Colonic mucosa (tissue), 4 donors: ENCODE data around the gene WDR26. TPM values are rescaled to one million over a fixed set of nuclear protein-coding genes. Genes with fewer than 3 reads are reported as not detected.

ENCODE experiments used
- DNase-seq: peaks from one replicate; pipeline ENCODE4 v3.0.0-alpha.2; 2020
- H3K27ac ChIP-seq: fragments of 200-600 bp; one replicate; pipeline ENCODE4 v1.8.0; 2021
- H3K27me3 ChIP-seq: fragments of 200-600 bp; one replicate; pipeline ENCODE4 v1.8.0; 2021
- H3K36me3 ChIP-seq: fragments of 200-600 bp; one replicate; pipeline ENCODE4 v1.8.0; 2021
- H3K4me1 ChIP-seq: fragments of 200-600 bp; one replicate; pipeline ENCODE4 v1.8.0; 2021; ENCODE audit warnings: mild to moderate bottlenecking
- H3K4me3 ChIP-seq: fragments of 200-600 bp; one replicate; pipeline ENCODE4 v1.8.0; 2021
- H3K9ac ChIP-seq, 2 donors: one replicate each; pipeline ENCODE4 v1.7.0; 2013; ENCODE audit warnings: control low read depth in 2 of 2, low read depth in 2 of 2, low read length in 2 of 2
- H3K9me3 ChIP-seq: fragments of 200-600 bp; one replicate; pipeline ENCODE4 v1.8.0; 2021
- intact Hi-C: fragments of 100-400 bp; cut with DNase I; formaldehyde crosslinking; loops from one replicate; pipeline ENCODE4 v1.14.1; 2022
- total RNA-seq, 2 donors: library from RNA; stranded (reverse); fragmentation: NEBNext Ultra II Directional in 1 of 2; extraction: Animal tissue kit (Norgen Biotek cat#: 25700) in 1 of 2; gene quantifications; one replicate each; pipeline ENCODE4 v1.2.1, GENCODE V29; 2021
- TF ChIP-seq, protein P1 (sequence below): fragments of 200-600 bp; IDR thresholded peaks from one replicate; pipeline ENCODE4 v1.8.0; 2022; ENCODE audit warnings: antibody characterized with exemption, mild to moderate bottlenecking
- donor health status: healthy.
- donor health status: DM: no; HTN: no; CAD: no.
- donor health status: DM: no; HTN: no; CAD: no.

The WDR26 gene
- total RNA-seq, 2 donors from 2014 or later = 53.5 to 78.4 TPM

DNA sequence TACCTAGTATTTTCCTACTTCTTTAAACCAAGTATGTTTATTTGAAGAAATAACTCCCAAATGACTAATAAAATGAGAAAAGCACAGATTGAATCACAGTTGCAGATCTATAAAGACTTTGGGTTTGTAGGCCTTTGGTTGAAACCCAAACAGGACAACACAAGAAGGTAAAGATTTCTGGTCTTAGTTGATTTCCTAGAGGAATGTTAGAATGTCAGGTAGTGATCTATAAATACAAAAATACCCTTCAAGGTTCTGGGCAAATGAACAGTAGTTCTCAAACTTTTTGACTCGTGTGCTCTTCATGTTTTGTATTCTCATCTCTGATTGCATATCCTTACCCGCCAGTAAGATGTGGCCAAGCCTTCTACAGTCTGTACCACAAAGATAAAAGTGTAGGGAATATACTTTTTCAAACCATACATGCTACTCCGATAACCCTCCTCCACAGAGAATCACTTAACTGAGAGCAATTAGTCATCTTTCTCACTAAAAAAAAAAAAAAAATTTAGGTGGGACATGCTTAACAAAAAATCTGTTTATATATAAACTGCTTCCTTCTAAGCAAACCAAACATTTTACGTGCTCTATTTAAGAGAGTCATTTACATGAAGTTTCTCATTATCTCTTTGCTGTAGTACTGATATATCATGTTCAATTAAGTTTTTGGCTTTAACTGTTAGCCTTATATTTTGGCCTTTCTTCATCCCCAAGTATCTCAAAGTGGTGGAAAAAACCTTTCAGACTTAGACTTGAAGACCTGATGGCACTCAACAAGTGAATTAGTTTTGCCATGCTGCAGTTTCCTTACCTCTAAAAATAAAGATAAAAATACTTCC lies 42.0 kb downstream of the WDR26 start:
- peaks cover 16% of the 10 kb centered on the region for H3K36me3 ChIP-seq
- H3K4me3 ChIP-seq = no peak overlapping the region
- intact Hi-C loops = no loop called here
- TF ChIP-seq, protein P1, sequence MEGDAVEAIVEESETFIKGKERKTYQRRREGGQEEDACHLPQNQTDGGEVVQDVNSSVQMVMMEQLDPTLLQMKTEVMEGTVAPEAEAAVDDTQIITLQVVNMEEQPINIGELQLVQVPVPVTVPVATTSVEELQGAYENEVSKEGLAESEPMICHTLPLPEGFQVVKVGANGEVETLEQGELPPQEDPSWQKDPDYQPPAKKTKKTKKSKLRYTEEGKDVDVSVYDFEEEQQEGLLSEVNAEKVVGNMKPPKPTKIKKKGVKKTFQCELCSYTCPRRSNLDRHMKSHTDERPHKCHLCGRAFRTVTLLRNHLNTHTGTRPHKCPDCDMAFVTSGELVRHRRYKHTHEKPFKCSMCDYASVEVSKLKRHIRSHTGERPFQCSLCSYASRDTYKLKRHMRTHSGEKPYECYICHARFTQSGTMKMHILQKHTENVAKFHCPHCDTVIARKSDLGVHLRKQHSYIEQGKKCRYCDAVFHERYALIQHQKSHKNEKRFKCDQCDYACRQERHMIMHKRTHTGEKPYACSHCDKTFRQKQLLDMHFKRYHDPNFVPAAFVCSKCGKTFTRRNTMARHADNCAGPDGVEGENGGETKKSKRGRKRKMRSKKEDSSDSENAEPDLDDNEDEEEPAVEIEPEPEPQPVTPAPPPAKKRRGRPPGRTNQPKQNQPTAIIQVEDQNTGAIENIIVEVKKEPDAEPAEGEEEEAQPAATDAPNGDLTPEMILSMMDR = no peak
- no peaks in the 10 kb centered on the region for H3K4me1 ChIP-seq
- no peak for DNase-seq
- H3K27ac ChIP-seq = no peak overlapping the region
- no peaks in the 10 kb centered on the region for H3K9me3 ChIP-seq
- H3K27me3 ChIP-seq = no peaks in the 10 kb centered on the region
- H3K9ac ChIP-seq = no peak overlapping the region

DNA sequence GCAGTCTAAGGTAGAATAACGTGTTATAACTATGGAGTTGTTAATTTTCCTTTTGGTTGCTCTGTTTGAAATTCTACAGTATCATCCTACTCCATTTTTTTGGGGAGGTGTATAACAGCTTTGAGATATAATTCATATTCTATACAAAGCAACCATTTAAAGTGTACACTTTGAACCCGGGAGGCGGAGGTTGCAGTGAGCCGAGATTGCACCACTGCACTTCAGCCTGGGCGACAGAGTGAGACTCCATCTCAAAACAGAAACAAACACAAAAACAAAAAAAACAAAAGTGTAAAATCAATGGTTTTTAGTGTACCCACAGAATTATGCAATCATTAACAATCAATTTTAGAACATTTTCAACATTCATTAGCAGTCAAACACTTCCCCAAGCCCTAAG lies 44.1 kb downstream of the WDR26 start:
- intact Hi-C loops = no loop called here
- Histone ChIP-seq H3K9me3 (no peaks in the 10 kb centered on the region), H3K9ac (no peak overlapping the region), H3K4me3 (no peak overlapping the region), H3K36me3 (peaks cover 7% of the 10 kb centered on the region), H3K27ac (no peak overlapping the region), H3K27me3 (no peaks in the 10 kb centered on the region), H3K4me1 (no peaks in the 10 kb centered on the region)
- no peak for DNase-seq
- TF ChIP-seq, protein P1 = no peak

DNA sequence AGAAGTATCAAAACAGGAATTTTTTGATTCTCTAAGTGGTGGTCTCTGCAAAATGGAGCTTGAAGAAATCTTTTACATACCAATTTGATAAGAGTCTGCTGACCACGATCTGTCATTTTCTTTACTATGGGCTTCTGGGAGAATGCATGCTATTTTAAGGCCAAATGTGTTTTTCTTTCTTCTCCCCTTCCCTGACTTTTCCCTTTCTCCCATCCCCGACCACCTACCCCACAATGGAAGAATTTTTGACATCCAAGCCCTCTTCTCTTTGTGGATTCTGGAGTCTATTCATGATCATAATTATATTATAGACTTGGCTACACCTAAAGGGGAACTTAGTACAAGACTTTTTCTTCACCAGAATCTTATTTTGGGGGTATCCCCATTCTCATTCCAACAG lies 46.7 kb downstream of the WDR26 start:
- Histone ChIP-seq H3K36me3 (peaks cover 6% of the 10 kb centered on the region), H3K27ac (no peak overlapping the region), H3K4me1 (no peaks in the 10 kb centered on the region), H3K27me3 (no peaks in the 10 kb centered on the region), H3K9ac (no peak overlapping the region), H3K9me3 (no peaks in the 10 kb centered on the region), H3K4me3 (no peak overlapping the region)
- TF ChIP-seq, protein P1 = no peak
- DNase-seq = no peak
- intact Hi-C loops = no loop called here

DNA sequence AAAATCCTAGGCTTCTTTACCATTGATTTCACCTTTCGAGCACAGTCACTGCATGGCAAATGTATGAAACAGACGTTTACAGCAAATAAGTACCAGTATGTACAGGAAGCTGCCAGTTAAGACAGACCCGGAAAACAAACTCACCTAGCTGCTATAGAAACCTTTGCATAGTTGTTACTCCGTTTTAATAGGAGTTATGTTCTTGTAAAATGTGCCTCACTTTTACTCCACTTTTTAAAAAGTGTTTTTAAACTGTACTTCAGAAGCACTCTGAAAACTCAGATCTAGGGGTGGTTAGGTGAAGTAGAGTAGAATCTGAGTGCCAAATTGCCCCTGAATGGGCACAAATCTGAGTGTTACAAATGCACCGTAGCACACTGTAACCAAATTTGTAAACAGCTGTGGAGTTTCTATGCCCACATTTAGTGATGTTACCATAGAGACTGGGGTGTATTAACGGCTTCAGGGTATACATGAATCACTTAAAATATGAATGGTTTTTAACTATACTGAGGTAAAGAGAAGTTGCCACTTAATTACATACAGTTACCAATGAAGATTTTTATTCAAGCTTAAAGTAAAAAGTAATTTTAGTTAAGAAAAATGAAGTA lies 47.2 kb downstream of the WDR26 start:
- Histone ChIP-seq H3K36me3 (peaks cover 6% of the 10 kb centered on the region), H3K9me3 (no peaks in the 10 kb centered on the region), H3K4me1 (no peaks in the 10 kb centered on the region), H3K9ac (no peak overlapping the region), H3K27me3 (no peaks in the 10 kb centered on the region), H3K27ac (no peak overlapping the region), H3K4me3 (no peak overlapping the region)
- DNase-seq = no peak
- TF ChIP-seq, protein P1 = no peak
- intact Hi-C loops = no loop called here

DNA sequence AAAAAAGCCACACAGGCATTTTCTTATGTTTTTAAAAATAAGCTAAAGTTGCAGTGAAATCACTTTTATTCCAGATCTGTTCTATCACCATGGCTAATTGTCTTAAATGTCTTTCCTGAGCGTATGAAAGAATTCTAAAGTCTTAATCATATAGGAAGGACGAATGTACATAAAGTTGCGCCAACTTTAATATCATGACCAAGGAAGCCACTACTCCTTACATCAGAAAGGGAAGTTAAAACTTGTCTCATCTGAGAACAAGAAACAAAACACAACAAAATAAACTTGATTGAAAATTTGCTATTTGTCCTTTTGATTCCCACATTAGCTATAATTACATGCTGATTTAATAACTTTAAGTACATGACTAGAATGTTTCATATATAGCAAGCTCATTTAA lies 51.4 kb downstream of the WDR26 start:
- Histone ChIP-seq H3K9ac (no peak overlapping the region), H3K4me3 (no peak overlapping the region), H3K9me3 (no peaks in the 10 kb centered on the region), H3K27me3 (no peaks in the 10 kb centered on the region), H3K27ac (no peak overlapping the region), H3K36me3 (no peaks in the 10 kb centered on the region), H3K4me1 (no peaks in the 10 kb centered on the region)
- DNase-seq = no peak
- intact Hi-C loops = no loop called here
- TF ChIP-seq, protein P1 = no peak
